Neuron (in vitro differentiated cells): Measurements from ENCODE around the gene MTR.

Experiments
- H2AFZ ChIP-seq: one replicate; pipeline ENCODE4 v1.6.1; 2013; ENCODE audit warnings: low read depth, mild to moderate bottlenecking, inconsistent platforms, low read length, moderate library complexity
- H3K27me3 ChIP-seq: one replicate; pipeline ENCODE4 v1.6.1; 2013; ENCODE audit warnings: low read length; ENCODE audit not compliant: insufficient read depth
- H3K36me3 ChIP-seq: one replicate; pipeline ENCODE4 v1.6.1; 2013; ENCODE audit warnings: low read length; ENCODE audit not compliant: insufficient read depth
- H3K4me1 ChIP-seq: one replicate; pipeline ENCODE4 v1.6.1; 2013; ENCODE audit warnings: low read length; ENCODE audit not compliant: insufficient read depth
- H3K4me3 ChIP-seq: 2 replicates; pipeline ENCODE4 v1.5.1; 2013; ENCODE audit warnings: mild to moderate bottlenecking, low read length, moderate library complexity
- H3K9me3 ChIP-seq: one replicate; pipeline ENCODE4 v1.6.1; 2013; ENCODE audit warnings: low read length

MTR gene

GRCh38 chr1:236864211-236864610 lies 69.1 kb downstream of the MTR start:
- Histone ChIP-seq H2AFZ (no peak overlapping the region), H3K9me3 (peaks cover 14% of the 10 kb centered on the region), H3K4me1 (no peaks in the 10 kb centered on the region), H3K27me3 (no peaks in the 10 kb centered on the region), H3K36me3 (peaks cover 74% of the 10 kb centered on the region), H3K4me3 (no peak overlapping the region)

DNA sequence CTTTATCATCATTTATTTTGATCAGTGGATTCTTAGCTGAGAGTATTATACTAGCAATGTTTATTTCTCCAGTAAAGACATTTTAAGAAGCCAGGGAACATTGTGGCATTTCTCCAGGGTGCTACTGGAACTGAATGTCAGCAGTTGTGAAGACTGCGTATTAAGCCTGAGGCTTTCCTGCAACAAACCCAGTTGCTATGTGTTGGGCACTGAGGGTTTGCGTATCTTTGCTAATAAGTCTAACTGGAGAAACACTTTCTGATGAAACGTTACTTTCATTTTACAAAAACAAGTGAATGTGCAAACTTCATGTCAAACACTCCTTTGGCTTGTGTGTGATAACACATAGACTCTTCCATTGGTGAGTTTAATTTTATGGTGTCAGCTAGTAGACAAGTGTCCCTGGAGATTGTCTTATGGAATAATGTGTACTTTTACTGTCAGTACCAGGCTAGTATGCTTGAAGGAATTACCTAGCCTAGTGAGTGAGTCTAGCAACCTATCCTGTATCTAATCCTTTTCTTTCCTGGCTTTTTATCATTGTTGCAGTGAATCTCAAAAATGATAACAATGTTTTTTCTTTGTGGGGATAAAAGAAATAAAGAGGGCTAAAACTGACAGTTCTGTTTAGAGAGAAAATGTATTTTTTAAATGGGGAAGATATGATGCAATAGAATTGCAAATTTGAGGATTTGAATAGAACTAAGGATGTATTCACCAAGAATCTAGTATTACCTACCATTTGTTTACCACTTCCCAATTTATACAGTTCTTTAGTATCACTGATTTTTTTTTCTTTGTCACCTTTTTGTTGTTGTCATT lies 70.1 kb downstream of the MTR start:
- Histone ChIP-seq H3K4me1 (no peaks in the 10 kb centered on the region), H3K36me3 (peaks cover 70% of the 10 kb centered on the region), H3K27me3 (no peaks in the 10 kb centered on the region), H2AFZ (no peak overlapping the region), H3K9me3 (peaks cover 14% of the 10 kb centered on the region), H3K4me3 (no peak overlapping the region)

GRCh38 chr1:236865818-236866155 lies 70.7 kb downstream of the MTR start:
- H3K27me3 ChIP-seq, result no peaks in the 10 kb centered on the region

DNA sequence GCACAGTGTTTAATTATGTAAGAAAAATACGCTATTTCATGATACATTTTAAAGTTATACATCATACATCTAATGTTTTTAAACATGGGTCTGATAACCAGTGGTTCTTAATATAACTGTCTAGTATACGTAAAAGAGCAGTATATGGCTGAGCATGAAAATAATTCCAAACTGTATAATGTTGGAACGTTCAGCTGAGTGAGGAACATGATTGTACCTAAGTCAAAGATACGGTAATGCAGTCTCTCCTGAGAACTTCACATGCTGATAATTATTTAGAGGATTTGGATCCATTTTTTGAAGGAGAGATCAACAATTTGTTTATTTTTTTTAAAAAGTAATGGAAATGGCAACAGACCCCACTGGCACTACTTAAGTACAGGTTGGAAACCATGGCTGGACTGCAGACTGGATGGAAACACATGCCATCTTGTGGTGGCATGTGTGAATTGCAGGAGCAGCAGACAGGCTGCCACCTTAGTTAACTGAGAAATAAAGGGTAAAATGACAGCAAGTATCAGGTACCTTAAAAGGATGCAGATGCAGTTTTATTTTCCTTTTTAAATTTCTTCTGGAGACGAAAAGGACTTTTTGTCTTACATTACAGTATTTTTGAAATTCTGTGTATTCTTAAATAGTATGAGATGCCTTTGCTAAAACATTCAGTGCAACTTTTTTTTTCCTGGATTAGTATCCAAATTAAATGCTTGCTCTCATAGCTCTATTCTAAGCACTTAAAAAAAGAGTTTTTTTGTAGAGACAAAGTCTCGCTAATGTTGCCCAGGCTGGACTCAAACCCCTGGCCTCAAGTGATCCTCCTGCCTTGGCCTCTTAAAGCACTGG lies 73.8 kb downstream of the MTR start:
- Histone ChIP-seq H3K4me1 (no peaks in the 10 kb centered on the region), H3K4me3 (no peak overlapping the region), H2AFZ (no peak overlapping the region), H3K36me3 (peaks cover 56% of the 10 kb centered on the region), H3K27me3 (no peaks in the 10 kb centered on the region), H3K9me3 (peaks cover 14% of the 10 kb centered on the region)

More at GRCh38 chr1:236865818-236866155, 70.7 kb downstream of the MTR start:
- H3K9me3 ChIP-seq, result peaks cover 14% of the 10 kb centered on the region
- H3K4me1 ChIP-seq, result no peaks in the 10 kb centered on the region
- no peak overlapping the region for H2AFZ ChIP-seq
- H3K4me3 ChIP-seq, result no peak overlapping the region
- H3K36me3 ChIP-seq, result peaks cover 68% of the 10 kb centered on the region

DNA sequence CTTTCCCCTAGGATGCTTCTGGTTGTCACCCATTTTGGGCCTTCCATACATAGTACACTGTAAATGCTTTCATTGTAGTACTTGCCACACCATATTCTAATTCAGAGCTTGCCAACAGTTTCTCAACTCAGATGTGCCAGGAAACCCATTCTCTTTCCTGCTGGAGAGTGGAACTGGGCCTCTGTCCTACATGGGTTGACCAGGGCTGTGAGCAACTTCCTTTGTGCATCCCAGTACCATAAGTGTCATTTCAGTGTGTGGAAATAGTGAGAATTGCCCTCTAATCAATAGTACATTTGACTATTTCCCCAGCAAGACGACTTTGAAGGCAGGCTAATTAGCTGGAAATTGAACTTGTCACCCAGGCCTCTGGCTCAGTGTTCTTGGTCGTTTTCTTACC lies 74.8 kb downstream of the MTR start:
- peaks cover 14% of the 10 kb centered on the region for H3K9me3 ChIP-seq
- H3K4me3 ChIP-seq, result no peak overlapping the region
- H2AFZ ChIP-seq, result no peak overlapping the region
- H3K27me3 ChIP-seq, result no peaks in the 10 kb centered on the region
- peaks cover 55% of the 10 kb centered on the region for H3K36me3 ChIP-seq
- no peaks in the 10 kb centered on the region for H3K4me1 ChIP-seq

DNA sequence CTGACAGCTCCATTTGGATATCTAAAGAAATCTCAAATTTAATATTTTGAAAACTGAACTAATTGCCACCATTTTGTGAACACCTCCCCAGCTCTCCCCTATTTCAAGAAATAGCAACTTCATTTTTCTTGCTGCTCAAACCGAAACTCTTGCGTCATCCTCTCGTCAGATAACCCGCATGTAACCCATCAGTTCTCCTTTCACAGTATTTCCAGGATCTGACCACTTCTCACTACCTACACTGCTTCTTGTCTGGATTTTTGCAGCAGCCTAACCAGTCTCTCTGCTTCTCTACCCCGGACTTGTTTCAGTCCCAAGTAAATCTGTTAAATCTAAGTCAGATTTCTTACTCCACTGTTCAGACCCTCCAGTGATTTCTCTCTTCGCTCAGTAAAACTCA lies 75.6 kb downstream of the MTR start:
- H3K36me3 ChIP-seq, result peaks cover 56% of the 10 kb centered on the region
- no peak overlapping the region for H2AFZ ChIP-seq

DNA sequence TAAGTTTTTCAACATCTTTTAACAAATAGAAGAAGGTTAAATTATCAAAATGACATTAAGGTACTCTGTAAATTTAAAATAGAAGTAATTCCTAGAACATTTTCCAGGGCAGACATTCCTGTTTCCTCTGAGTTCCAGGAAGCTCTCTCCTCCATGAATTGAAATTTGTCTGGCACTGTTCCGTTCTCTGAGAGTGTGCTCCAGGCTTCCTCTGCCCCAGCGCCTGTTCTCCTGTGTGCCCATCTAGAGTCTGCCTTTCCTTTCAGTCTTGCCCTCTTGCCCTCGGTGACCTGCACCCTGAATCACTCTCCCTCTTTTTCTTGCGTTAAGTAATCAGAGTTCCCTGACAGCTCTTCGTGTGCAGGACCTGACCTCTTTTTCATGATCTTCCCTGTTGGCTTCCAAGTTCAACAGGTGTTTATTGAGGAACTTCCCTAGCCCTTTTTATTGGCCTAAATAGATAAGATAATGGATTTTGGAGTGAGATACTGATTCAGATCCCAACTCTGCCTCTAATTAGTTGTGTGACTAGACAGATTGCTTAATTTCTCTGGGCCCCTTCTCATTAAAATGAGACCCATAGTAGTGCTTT lies 77.1 kb downstream of the MTR start:
- peaks cover 7% of the 10 kb centered on the region for H3K9me3 ChIP-seq
- H3K27me3 ChIP-seq, result no peaks in the 10 kb centered on the region
- no peaks in the 10 kb centered on the region for H3K4me1 ChIP-seq
- no peak overlapping the region for H3K4me3 ChIP-seq
- H2AFZ ChIP-seq, result no peak overlapping the region
- peaks cover 56% of the 10 kb centered on the region for H3K36me3 ChIP-seq

More for the DNA sequence above, 75.6 kb downstream of the MTR start:
- H3K4me1 ChIP-seq, result no peaks in the 10 kb centered on the region
- no peaks in the 10 kb centered on the region for H3K27me3 ChIP-seq
- H3K9me3 ChIP-seq, result peaks cover 14% of the 10 kb centered on the region
- H3K4me3 ChIP-seq, result no peak overlapping the region

DNA sequence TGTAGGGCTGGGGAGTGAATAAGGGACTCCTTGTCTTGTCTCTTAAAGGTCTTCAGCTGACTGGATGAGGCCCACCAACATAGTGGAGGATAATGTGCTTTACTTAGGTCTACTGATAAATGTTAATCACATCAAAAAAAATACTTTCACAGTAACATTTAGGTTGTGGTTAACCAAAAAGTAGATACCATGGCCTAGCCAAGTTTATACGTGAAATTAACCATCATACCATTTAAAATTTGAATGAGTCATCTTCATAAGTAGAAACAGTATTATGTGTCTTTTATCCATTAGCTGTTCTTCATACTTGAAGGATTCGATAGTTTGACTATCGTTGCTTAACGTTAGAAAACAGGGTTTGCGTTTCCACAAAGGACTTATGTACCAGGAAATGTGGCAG lies 80.9 kb downstream of the MTR start:
- Histone ChIP-seq H3K4me1 (no peaks in the 10 kb centered on the region), H3K27me3 (no peaks in the 10 kb centered on the region), H3K36me3 (peaks cover 48% of the 10 kb centered on the region), H2AFZ (no peak overlapping the region), H3K9me3 (no peaks in the 10 kb centered on the region), H3K4me3 (no peak overlapping the region)

DNA sequence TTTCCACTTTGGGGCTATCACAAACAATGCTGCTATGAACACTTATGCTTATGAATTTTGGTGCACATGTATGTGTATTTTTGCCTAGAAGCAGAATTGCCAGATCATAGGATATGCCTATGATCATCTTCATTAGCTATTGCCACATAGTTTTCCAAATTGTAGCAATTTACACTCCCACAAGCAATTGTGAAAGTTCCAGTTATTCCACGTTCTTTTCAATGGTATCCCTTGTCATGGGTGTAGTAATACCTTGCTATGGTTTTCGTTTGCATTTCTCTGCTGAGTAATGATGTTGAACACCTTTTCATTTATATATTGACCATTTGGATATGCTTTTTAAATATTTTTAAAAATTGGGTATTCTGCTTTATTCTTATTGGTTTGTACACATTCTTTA lies 82.6 kb downstream of the MTR start:
- no peak overlapping the region for H3K4me3 ChIP-seq
- no peaks in the 10 kb centered on the region for H3K9me3 ChIP-seq
- no peak overlapping the region for H2AFZ ChIP-seq
- no peaks in the 10 kb centered on the region for H3K4me1 ChIP-seq
- H3K36me3 ChIP-seq, result peaks cover 54% of the 10 kb centered on the region
- H3K27me3 ChIP-seq, result no peaks in the 10 kb centered on the region

DNA sequence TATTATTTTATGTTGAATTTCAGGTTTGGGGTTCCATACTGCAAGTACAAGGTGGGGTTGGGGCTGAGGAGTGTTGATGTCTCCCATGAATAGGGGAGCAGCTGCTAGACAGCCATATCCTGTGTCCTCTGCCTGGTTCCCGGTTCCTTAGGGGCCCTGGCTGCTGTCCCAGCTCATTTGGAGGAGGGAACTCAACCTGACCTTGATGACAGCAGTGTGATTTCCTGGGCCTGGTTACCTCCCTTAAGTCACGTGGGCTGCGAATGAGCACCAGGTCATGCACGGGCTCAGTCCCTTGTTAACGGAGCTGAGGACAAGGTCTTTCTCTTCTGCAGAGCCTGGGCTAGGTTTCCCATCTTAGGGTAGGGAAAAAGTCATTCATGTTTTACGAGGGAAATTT lies 85.1 kb downstream of the MTR start:
- Histone ChIP-seq H3K4me1 (no peaks in the 10 kb centered on the region), H3K36me3 (peaks cover 36% of the 10 kb centered on the region), H3K9me3 (no peaks in the 10 kb centered on the region), H2AFZ (no peak overlapping the region), H3K27me3 (no peaks in the 10 kb centered on the region), H3K4me3 (no peak overlapping the region)

- no peak overlapping the region for H3K4me3 ChIP-seq
- H3K9me3 ChIP-seq, result no peaks in the 10 kb centered on the region
- no peak overlapping the region for H2AFZ ChIP-seq
- H3K36me3 ChIP-seq, result peaks cover 41% of the 10 kb centered on the region
- H3K27me3 ChIP-seq, result no peaks in the 10 kb centered on the region
- no peaks in the 10 kb centered on the region for H3K4me1 ChIP-seq
These were observed 87.6 kb downstream of the MTR start for GRCh38 chr1:236882678-236883077.

- Histone ChIP-seq H2AFZ (no peak overlapping the region), H3K4me3 (no peak overlapping the region), H3K9me3 (no peaks in the 10 kb centered on the region), H3K36me3 (peaks cover 52% of the 10 kb centered on the region), H3K27me3 (no peaks in the 10 kb centered on the region), H3K4me1 (no peaks in the 10 kb centered on the region)
These were observed 91.1 kb downstream of the MTR start for GRCh38 chr1:236886199-236886598.

- H3K36me3 ChIP-seq, result peaks cover 55% of the 10 kb centered on the region
- H3K4me3 ChIP-seq, result no peak overlapping the region
- no peak overlapping the region for H2AFZ ChIP-seq
- no peaks in the 10 kb centered on the region for H3K4me1 ChIP-seq
- H3K27me3 ChIP-seq, result no peaks in the 10 kb centered on the region
- no peaks in the 10 kb centered on the region for H3K9me3 ChIP-seq
These were observed 92.0 kb downstream of the MTR start for GRCh38 chr1:236887081-236887480.
